Stimulated activated CD8-positive, alpha-beta memory T cell treated with anti-CD3 and anti-CD28 coated beads, Interleukin-12 subunit alpha, Interleukin-12 subunit beta, amount 100 ng/mL, for 1 hour (primary cell): Measurements from ENCODE around the gene GSTA3.
"Not testable (repeated sequence)": the region's sequence is repeated elsewhere in the genome, so short reads cannot be mapped to it uniquely, and the experiment has no call there.

Experiments used
- DNase-seq: peaks from one replicate; pipeline ENCODE4 v3.0.0-alpha.2; 2020; ENCODE audit warnings: low read depth

GSTA3 gene

GRCh38 chr6:52910091-52910490 is 593 bp upstream of the GSTA3 start:
- no peak for DNase-seq

- no peak for DNase-seq
These were observed 367 bp downstream of the GSTA3 start for GRCh38 chr6:52909131-52909530.

- no peak for DNase-seq
These were observed 972 bp downstream of the GSTA3 start for GRCh38 chr6:52908526-52908925.

- DNase-seq, result no peak
These were observed 4.8 kb downstream of the GSTA3 start for GRCh38 chr6:52904562-52905279.

GRCh38 chr6:52900536-52900935 is 9.0 kb downstream of the GSTA3 start:
- DNase-seq, result no peak

GRCh38 chr6:52895790-52896189 is 13.7 kb downstream of the GSTA3 start:
- DNase-seq, result not testable (repeated sequence)

- DNase-seq, result no peak
These were observed 15.2 kb downstream of the GSTA3 start for GRCh38 chr6:52894285-52894684.

- no peak for DNase-seq
These were observed 15.7 kb downstream of the GSTA3 start for GRCh38 chr6:52893803-52894202.

GRCh38 chr6:52893221-52893620 is 16.3 kb downstream of the GSTA3 start:
- DNase-seq, result no peak

GRCh38 chr6:52890018-52890417 is 19.5 kb downstream of the GSTA3 start:
- DNase-seq, result no peak

GRCh38 chr6:52887910-52888524 is 21.5 kb downstream of the GSTA3 start:
- no peak for DNase-seq

- peak; percentile 49 for DNase-seq
These were observed 27.3 kb downstream of the GSTA3 start for GRCh38 chr6:52881996-52882841.

GRCh38 chr6:52881662-52881995 is 27.9 kb downstream of the GSTA3 start:
- DNase-seq, result no peak

- no peak for DNase-seq
These were observed 31.7 kb downstream of the GSTA3 start for GRCh38 chr6:52877786-52878185.

- no peak for DNase-seq
These were observed 32.3 kb downstream of the GSTA3 start for GRCh38 chr6:52877168-52877567.

GRCh38 chr6:52876056-52876787 is 33.3 kb downstream of the GSTA3 start:
- DNase-seq, result no peak

- DNase-seq, result no peak
These were observed 37.5 kb downstream of the GSTA3 start for GRCh38 chr6:52872031-52872430.

- DNase-seq, result no peak
These were observed 37.9 kb downstream of the GSTA3 start for GRCh38 chr6:52871621-52872020.

GRCh38 chr6:52870335-52871091 is 39.0 kb downstream of the GSTA3 start:
- not testable (repeated sequence) for DNase-seq

GRCh38 chr6:52868899-52869298 is 40.6 kb downstream of the GSTA3 start:
- not testable (repeated sequence) for DNase-seq

GRCh38 chr6:52868240-52868639 is 41.3 kb downstream of the GSTA3 start:
- no peak for DNase-seq

GRCh38 chr6:52861151-52861550 is 48.3 kb downstream of the GSTA3 start:
- not testable (repeated sequence) for DNase-seq
